ENCODE results near the gene LRP6.
A peak's percentile ranks its signal among the peaks of the same experiment; 100 is the strongest.
"Not testable (repeated sequence)": the region's sequence is repeated elsewhere in the genome, so short reads cannot be mapped to it uniquely, and the experiment has no call there.

Gene LRP6

GRCh38 chr12:12266873-12267741 is at the start of gene LRP6:
Gene LRP6, minus strand, starts transcription at chr12:12267044. Its CDS starts 309 bp downstream, at chr12:12266735.
- peak; percentile 86 for DNase-seq

- DNase-seq, result no peak
Measured at GRCh38 chr12:12315838-12316237, 49.0 kb upstream of the LRP6 start.

DNA sequence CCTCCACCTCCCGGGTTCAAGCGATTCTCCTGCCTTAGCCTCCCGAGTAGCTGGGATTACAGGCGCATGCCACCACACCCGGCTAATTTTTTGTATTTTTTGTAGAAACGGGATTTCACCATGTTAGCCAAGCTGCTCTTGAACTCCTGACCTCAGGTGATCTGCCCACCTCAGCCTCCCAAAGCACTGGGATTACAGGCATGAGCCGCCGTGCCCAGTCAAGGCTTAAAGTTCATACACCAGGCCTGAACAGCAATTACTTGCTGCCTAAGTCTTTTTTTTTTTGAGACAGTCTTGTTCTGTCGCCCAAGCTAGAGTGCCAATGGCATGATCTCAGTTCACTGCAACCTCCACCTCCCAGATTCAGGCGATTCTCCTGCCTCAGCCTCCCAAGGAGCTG is 43.9 kb upstream of the LRP6 start:
- not testable (repeated sequence) for DNase-seq

- DNase-seq, result no peak
Measured at GRCh38 chr12:12305568-12306300, 38.9 kb upstream of the LRP6 start.

- no peak for DNase-seq
Measured at GRCh38 chr12:12302976-12303375, 36.1 kb upstream of the LRP6 start.

GRCh38 chr12:12301122-12301521 is 34.3 kb upstream of the LRP6 start:
- no peak for DNase-seq

- no peak for DNase-seq
Measured at GRCh38 chr12:12297201-12297830, 30.5 kb upstream of the LRP6 start.

GRCh38 chr12:12294215-12295005 is 27.6 kb upstream of the LRP6 start:
- no peak for DNase-seq

DNA sequence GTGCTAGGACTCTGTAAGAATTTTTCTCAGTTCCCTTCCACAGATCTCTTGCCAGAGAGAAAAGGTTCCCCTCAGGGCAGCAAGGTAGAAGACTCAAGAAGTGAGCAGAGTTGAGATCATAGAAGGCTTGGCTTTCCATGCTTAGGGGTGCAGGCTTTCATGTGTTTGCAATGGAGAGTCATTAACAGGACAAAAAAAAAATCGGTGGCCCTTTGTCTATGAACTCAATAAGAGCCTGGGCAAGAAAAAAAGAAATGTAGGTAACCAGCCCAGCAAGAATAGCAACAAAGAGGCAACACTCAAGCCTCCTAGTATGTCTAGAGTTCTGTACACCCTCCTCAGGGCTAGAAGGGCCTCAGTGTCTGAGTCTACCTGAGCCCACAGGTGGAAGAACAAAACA is 23.4 kb upstream of the LRP6 start:
- no peak for DNase-seq

DNA sequence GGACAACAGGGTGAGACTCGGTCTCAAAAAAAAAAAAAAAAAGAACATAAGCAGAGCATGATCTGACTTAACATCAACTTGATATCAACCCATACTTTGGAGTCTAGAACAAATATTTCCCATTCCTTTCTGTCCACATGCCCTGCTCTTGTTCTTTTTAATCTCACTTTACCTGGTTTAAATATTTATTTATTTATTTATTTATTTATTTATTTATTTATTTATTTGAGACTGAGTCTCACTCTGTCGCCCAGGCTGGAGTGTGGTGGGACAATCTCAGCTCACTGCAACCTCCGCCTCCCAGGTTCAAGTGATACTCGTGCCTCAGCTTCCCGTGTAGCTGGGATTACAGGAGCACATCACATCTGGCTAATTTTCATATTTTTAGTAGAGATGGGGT is 19.6 kb upstream of the LRP6 start:
- no peak for DNase-seq

GRCh38 chr12:12282761-12283425 is 16.0 kb upstream of the LRP6 start:
- DNase-seq, result no peak

GRCh38 chr12:12282202-12282601 is 15.4 kb upstream of the LRP6 start:
- no peak for DNase-seq

GRCh38 chr12:12281134-12281533 is 14.3 kb upstream of the LRP6 start:
- DNase-seq, result no peak

GRCh38 chr12:12278899-12279298 is 12.1 kb upstream of the LRP6 start:
- no peak for DNase-seq

DNA sequence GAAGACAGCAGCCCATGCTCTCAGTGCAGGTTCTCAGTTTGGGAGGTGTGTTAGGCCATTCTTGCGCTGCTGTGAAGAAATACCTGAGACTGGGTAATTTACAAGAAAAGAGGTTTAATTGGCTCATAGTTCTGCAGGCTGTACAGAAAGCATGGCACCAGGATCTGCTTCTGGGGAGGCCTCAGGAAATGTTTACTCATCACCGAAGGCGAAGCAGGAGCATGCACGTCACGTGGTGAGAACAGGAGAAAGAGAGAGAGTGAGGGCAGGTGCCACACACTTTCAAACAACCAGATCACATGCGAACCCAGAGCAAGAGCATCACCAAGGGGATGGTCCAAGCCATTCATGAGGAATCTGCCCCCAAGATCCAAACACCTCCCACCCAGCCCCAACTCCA is 9.0 kb upstream of the LRP6 start:
- DNase-seq, result no peak

- DNase-seq, result no peak
Measured at GRCh38 chr12:12273291-12273957, 6.6 kb upstream of the LRP6 start.

GRCh38 chr12:12272869-12273268 is 6.0 kb upstream of the LRP6 start:
- DNase-seq, result no peak

DNA sequence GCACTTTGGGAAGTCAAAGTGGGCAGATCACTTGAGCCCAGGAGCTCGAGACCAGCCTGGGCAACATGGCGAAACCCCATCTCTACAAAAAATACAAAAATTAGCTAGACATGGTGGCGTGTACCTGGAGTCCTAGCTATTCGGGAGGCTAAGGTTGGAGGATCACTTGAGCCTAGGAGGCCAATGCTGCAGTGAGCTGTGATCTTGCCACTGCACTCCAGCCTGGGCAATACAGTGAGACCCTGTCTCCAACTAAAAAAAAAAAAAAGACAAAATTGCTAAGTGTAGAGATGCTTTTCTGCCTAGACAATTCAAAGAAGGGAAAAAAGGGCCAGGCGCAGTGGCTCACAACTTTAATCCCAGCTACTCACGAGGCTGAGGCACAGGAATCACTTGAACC is 3.4 kb upstream of the LRP6 start:
- no peak for DNase-seq

- peak; percentile 5 for DNase-seq
Measured at GRCh38 chr12:12267742-12268200, 927 bp upstream of the LRP6 start.

GRCh38 chr12:12266389-12266872 is 413 bp downstream of the LRP6 start:
- peak; percentile 10 for DNase-seq
